DND-41 (cell line): ENCODE data around the gene IGFBP7.

Experiments
- ATAC-seq: fragments of 200-7000 bp; cut with Tn5 transposase; 3 replicates; pipeline ENCODE4 v1.9.1; 2021; ENCODE audit warnings: low read depth; ENCODE audit not compliant: insufficient read depth
- DNase-seq: peaks from one replicate; pipeline ENCODE4 v3.0.0-alpha.2; 2020
- H2AFZ ChIP-seq: 2 replicates; pipeline ENCODE4 v1.6.0; 2012; ENCODE audit warnings: low read depth, low read length
- H3K27ac ChIP-seq: 2 replicates; pipeline ENCODE4 v1.5.1; 2012; ENCODE audit warnings: low read length, inconsistent platforms
- H3K27me3 ChIP-seq: fragments of 200-600 bp; sonication (generic); 2 replicates; pipeline ENCODE4 v1.6.0; 2012; ENCODE audit warnings: low read length, mild to moderate bottlenecking, inconsistent platforms; ENCODE audit not compliant: insufficient read depth, poor library complexity
- H3K36me3 ChIP-seq: 2 replicates; pipeline ENCODE4 v1.5.1; 2012; ENCODE audit warnings: low read length, inconsistent platforms; ENCODE audit not compliant: insufficient read depth
- H3K4me1 ChIP-seq: 2 replicates; pipeline ENCODE4 v1.5.1; 2012; ENCODE audit warnings: mild to moderate bottlenecking, low read length; ENCODE audit not compliant: insufficient read depth
- H3K4me2 ChIP-seq: 2 replicates; pipeline ENCODE4 v1.6.0; 2012; ENCODE audit warnings: mild to moderate bottlenecking, moderate library complexity, low read length, inconsistent platforms; ENCODE audit not compliant: insufficient read depth
- H3K4me3 ChIP-seq, 2 experiments: fragments of 200-600 bp in 1 of 2; shearing (Covaris generic) in 1 of 2; 2 replicates each; pipeline ENCODE4 v1.5.1; 2012 to 2016; ENCODE audit warnings: inconsistent platforms in 2 of 2, low read length in 2 of 2, mild to moderate bottlenecking in 2 of 2, low read depth in 1 of 2, moderate library complexity in 1 of 2
- H3K79me2 ChIP-seq: 2 replicates; pipeline ENCODE4 v1.6.0; 2012; ENCODE audit warnings: low read length, inconsistent platforms; ENCODE audit not compliant: insufficient read depth
- H3K9ac ChIP-seq: 2 replicates; pipeline ENCODE4 v1.6.0; 2012; ENCODE audit warnings: low read depth, mild to moderate bottlenecking, inconsistent platforms, low read length, moderate library complexity
- H3K9me3 ChIP-seq: 2 replicates; pipeline ENCODE4 v1.5.1; 2012; ENCODE audit warnings: low read length, moderate library complexity, mild to moderate bottlenecking, inconsistent platforms; ENCODE audit not compliant: insufficient read depth, severe bottlenecking
- H4K20me1 ChIP-seq: 2 replicates; pipeline ENCODE4 v1.6.0; 2012; ENCODE audit warnings: low read length; ENCODE audit not compliant: insufficient read depth
- CTCF ChIP-seq: IDR thresholded peaks from 2 replicates; pipeline ENCODE4 v1.5.1; 2012; ENCODE audit warnings: borderline replicate concordance, low read length, moderate library complexity, mild to moderate bottlenecking; ENCODE audit not compliant: poor library complexity, severe bottlenecking; ENCODE audit errors: extremely low read depth
- EZH2 ChIP-seq: IDR thresholded peaks from 3 replicates; pipeline ENCODE4 v1.6.1; 2012; ENCODE audit warnings: borderline replicate concordance, low read depth, mild to moderate bottlenecking, moderate library complexity, low read length, inconsistent platforms; ENCODE audit not compliant: severe bottlenecking

The IGFBP7 gene

GRCh38 chr4:57113870-57114269, 3.7 kb upstream of the IGFBP7 start:
- Histone ChIP-seq H3K4me1 (peaks cover 15% of the 10 kb centered on the region), H3K9ac (no peak overlapping the region), H2AFZ (no peak overlapping the region), H4K20me1 (no peaks in the 10 kb centered on the region), H3K27me3 (no peaks in the 10 kb centered on the region), H3K36me3 (no peaks in the 10 kb centered on the region), H3K9me3 (no peaks in the 10 kb centered on the region), H3K4me2 (no peak overlapping the region), H3K27ac (no peak overlapping the region), H3K4me3 (no peak overlapping the region), H3K79me2 (no peaks in the 10 kb centered on the region)
- ATAC-seq (no peak), DNase-seq (no peak)
- TF ChIP-seq EZH2 (no peak), CTCF (no peak)

GRCh38 chr4:57110640-57111511, 691 bp upstream of the IGFBP7 start:
- H3K4me2 ChIP-seq: peak overlapping the region; percentile 72
- no peaks in the 10 kb centered on the region for H3K79me2 ChIP-seq
- H3K36me3 ChIP-seq: no peaks in the 10 kb centered on the region
- no peaks in the 10 kb centered on the region for H3K27me3 ChIP-seq
- peak overlapping the region; percentile 66 for H3K27ac ChIP-seq
- no peak for TF ChIP-seq CTCF
- no peak for TF ChIP-seq EZH2
- no peaks in the 10 kb centered on the region for H4K20me1 ChIP-seq
- peak overlapping the region; percentile 19 to 59; a peak in 3 of 4 replicates for H3K4me3 ChIP-seq
- peak overlapping the region; percentile 52 for H3K9ac ChIP-seq
- H2AFZ ChIP-seq: peak overlapping the region; percentile 67
- H3K9me3 ChIP-seq: no peaks in the 10 kb centered on the region
- peak; percentile 78 for ATAC-seq
- peaks cover 15% of the 10 kb centered on the region for H3K4me1 ChIP-seq
- peak; percentile 48 for DNase-seq

GRCh38 chr4:57109411-57109846, 756 bp downstream of the IGFBP7 start:
- Histone ChIP-seq H3K9me3 (no peaks in the 10 kb centered on the region), H3K4me3 (no peak overlapping the region), H4K20me1 (no peaks in the 10 kb centered on the region), H3K9ac (no peak overlapping the region), H3K27me3 (no peaks in the 10 kb centered on the region), H3K36me3 (no peaks in the 10 kb centered on the region), H3K4me1 (peaks cover 15% of the 10 kb centered on the region), H3K27ac (no peak overlapping the region), H3K4me2 (no peak overlapping the region), H3K79me2 (no peaks in the 10 kb centered on the region), H2AFZ (no peak overlapping the region)
- TF ChIP-seq EZH2 (no peak), CTCF (no peak)
- DNase-seq (no peak), ATAC-seq (no peak)
